Activated CD4-positive, alpha-beta memory T cell treated with anti-CD3 and anti-CD28 coated beads for 36 hours (primary cell): ENCODE results near the gene ATRNL1. TPM values are rescaled to one million over a fixed set of nuclear protein-coding genes. Genes with fewer than 3 reads are reported as not detected.

Experiments used
- CTCF ChIA-PET: fragments of 350-600 bp; sonication (Branson Sonifier 250); formaldehyde crosslinking; loops from one replicate; lab custom pipeline; 2021; ENCODE audit warnings: antibody characterized with exemption, inconsistent platforms; lab: Charles Lee
- POLR2A ChIA-PET: fragments of 350-600 bp; sonication (Branson Sonifier 250); formaldehyde crosslinking; loops from one replicate; lab custom pipeline; 2021; ENCODE audit warnings: antibody characterized with exemption; lab: Charles Lee
- DNase-seq: peaks from one replicate; pipeline ENCODE4 v3.0.0-alpha.2; 2020
- H3K27ac Mint-ChIP-seq: one replicate; pipeline ENCODE4 v1.8.0; 2021; ENCODE audit warnings: mixed read lengths
- H3K27me3 Mint-ChIP-seq: one replicate; pipeline ENCODE4 v1.8.0; 2021; ENCODE audit warnings: mixed read lengths
- H3K36me3 Mint-ChIP-seq: one replicate; pipeline ENCODE4 v1.8.0; 2021; ENCODE audit warnings: mixed read lengths
- H3K4me1 Mint-ChIP-seq: one replicate; pipeline ENCODE4 v1.8.0; 2021; ENCODE audit warnings: low read depth, mixed read lengths
- H3K4me3 Mint-ChIP-seq: one replicate; pipeline ENCODE4 v1.8.0; 2021; ENCODE audit warnings: mild to moderate bottlenecking, mixed read lengths
- H3K9me3 Mint-ChIP-seq: one replicate; pipeline ENCODE4 v1.8.0; 2021; ENCODE audit warnings: mixed read lengths
- intact Hi-C: fragments of 100-400 bp; cut with micrococcal nuclease; formaldehyde crosslinking; loops from one replicate; pipeline ENCODE4 v1.15.1; 2023
- total RNA-seq, 2 experiments: library from RNA; stranded (reverse); gene quantifications; one replicate each; pipeline ENCODE4 v1.2.3, GENCODE V29; 2021

The ATRNL1 gene
- total RNA-seq, 2 experiments from 2014 or later, result 0.12 to 0.17 TPM

- no peak for DNase-seq
- H3K4me3 Mint-ChIP-seq, result no peak overlapping the region
- ChIA-PET POLR2A (no interaction called here), CTCF (no interaction called here)
- H3K9me3 Mint-ChIP-seq, result no peaks in the 10 kb centered on the region
- no peaks in the 10 kb centered on the region for H3K4me1 Mint-ChIP-seq
- H3K27ac Mint-ChIP-seq, result no peak overlapping the region
- intact Hi-C loops, result no loop called here
- H3K27me3 Mint-ChIP-seq, result no peaks in the 10 kb centered on the region
- H3K36me3 Mint-ChIP-seq, result no peaks in the 10 kb centered on the region
These were observed 863.8 kb downstream of the ATRNL1 start for GRCh38 chr10:115957012-115957399.

GRCh38 chr10:115957786-115958442 is 864.7 kb downstream of the ATRNL1 start:
- Mint-ChIP-seq H3K27ac (no peak overlapping the region), H3K9me3 (peaks cover 3% of the 10 kb centered on the region), H3K4me1 (no peaks in the 10 kb centered on the region), H3K36me3 (no peaks in the 10 kb centered on the region), H3K4me3 (no peak overlapping the region), H3K27me3 (no peaks in the 10 kb centered on the region)
- POLR2A ChIA-PET, result no interaction called here
- DNase-seq, result no peak
- intact Hi-C loops, result no loop called here
- CTCF ChIA-PET, result no interaction called here

- H3K4me3 Mint-ChIP-seq, result no peak overlapping the region
- POLR2A ChIA-PET, result no interaction called here
- H3K36me3 Mint-ChIP-seq, result no peaks in the 10 kb centered on the region
- no peak for DNase-seq
- no peaks in the 10 kb centered on the region for H3K4me1 Mint-ChIP-seq
- no peak overlapping the region for H3K27ac Mint-ChIP-seq
- intact Hi-C loops, result no loop called here
- CTCF ChIA-PET, result no interaction called here
- H3K9me3 Mint-ChIP-seq, result peaks cover 11% of the 10 kb centered on the region
- H3K27me3 Mint-ChIP-seq, result no peaks in the 10 kb centered on the region
These were observed 870.7 kb downstream of the ATRNL1 start for GRCh38 chr10:115963848-115964247.

GRCh38 chr10:115964827-115965226 is 871.7 kb downstream of the ATRNL1 start:
- intact Hi-C loops, result no loop called here
- Mint-ChIP-seq H3K27me3 (no peaks in the 10 kb centered on the region), H3K27ac (no peak overlapping the region), H3K36me3 (no peaks in the 10 kb centered on the region), H3K4me1 (no peaks in the 10 kb centered on the region), H3K9me3 (peaks cover 11% of the 10 kb centered on the region), H3K4me3 (no peak overlapping the region)
- no peak for DNase-seq
- ChIA-PET POLR2A (no interaction called here), CTCF (no interaction called here)

GRCh38 chr10:115965376-115965775 is 872.2 kb downstream of the ATRNL1 start:
- H3K4me3 Mint-ChIP-seq, result no peak overlapping the region
- intact Hi-C loops, result no loop called here

GRCh38 chr10:115968236-115968635 is 875.1 kb downstream of the ATRNL1 start:
- intact Hi-C loops, result no loop called here
- Mint-ChIP-seq H3K4me1 (no peaks in the 10 kb centered on the region), H3K36me3 (no peaks in the 10 kb centered on the region), H3K27ac (no peak overlapping the region), H3K9me3 (peaks cover 11% of the 10 kb centered on the region), H3K27me3 (no peaks in the 10 kb centered on the region), H3K4me3 (no peak overlapping the region)
- no peak for DNase-seq
- POLR2A ChIA-PET, result no interaction called here
- CTCF ChIA-PET, result no interaction called here

More at GRCh38 chr10:115965376-115965775, 872.2 kb downstream of the ATRNL1 start:
- H3K9me3 Mint-ChIP-seq, result peaks cover 11% of the 10 kb centered on the region
- ChIA-PET CTCF (no interaction called here), POLR2A (no interaction called here)
- H3K36me3 Mint-ChIP-seq, result no peaks in the 10 kb centered on the region
- no peak overlapping the region for H3K27ac Mint-ChIP-seq
- H3K27me3 Mint-ChIP-seq, result no peaks in the 10 kb centered on the region
- no peak for DNase-seq
- no peaks in the 10 kb centered on the region for H3K4me1 Mint-ChIP-seq

GRCh38 chr10:115969591-115969990 is 876.4 kb downstream of the ATRNL1 start:
- Mint-ChIP-seq H3K27ac (no peak overlapping the region), H3K36me3 (no peaks in the 10 kb centered on the region), H3K27me3 (no peaks in the 10 kb centered on the region), H3K4me3 (no peak overlapping the region), H3K9me3 (peaks cover 15% of the 10 kb centered on the region), H3K4me1 (no peaks in the 10 kb centered on the region)
- intact Hi-C loops, result no loop called here
- no peak for DNase-seq
- POLR2A ChIA-PET, result no interaction called here
- CTCF ChIA-PET, result no interaction called here

GRCh38 chr10:115971921-115972320 is 878.8 kb downstream of the ATRNL1 start:
- peaks cover 15% of the 10 kb centered on the region for H3K9me3 Mint-ChIP-seq
- no peak for DNase-seq
- ChIA-PET CTCF (no interaction called here), POLR2A (no interaction called here)
- no peak overlapping the region for H3K27ac Mint-ChIP-seq
- H3K36me3 Mint-ChIP-seq, result no peaks in the 10 kb centered on the region
- intact Hi-C loops, result no loop called here
- H3K4me3 Mint-ChIP-seq, result no peak overlapping the region
- no peaks in the 10 kb centered on the region for H3K27me3 Mint-ChIP-seq
- no peaks in the 10 kb centered on the region for H3K4me1 Mint-ChIP-seq

- Mint-ChIP-seq H3K27me3 (no peaks in the 10 kb centered on the region), H3K4me1 (no peaks in the 10 kb centered on the region), H3K27ac (no peak overlapping the region), H3K4me3 (no peak overlapping the region), H3K36me3 (no peaks in the 10 kb centered on the region), H3K9me3 (peaks cover 15% of the 10 kb centered on the region)
- intact Hi-C loops, result no loop called here
- ChIA-PET CTCF (no interaction called here), POLR2A (no interaction called here)
- no peak for DNase-seq
These were observed 879.3 kb downstream of the ATRNL1 start for GRCh38 chr10:115972426-115972825.

- CTCF ChIA-PET, result no interaction called here
- Mint-ChIP-seq H3K27ac (no peak overlapping the region), H3K4me3 (no peak overlapping the region), H3K4me1 (no peaks in the 10 kb centered on the region), H3K36me3 (no peaks in the 10 kb centered on the region), H3K27me3 (no peaks in the 10 kb centered on the region), H3K9me3 (peaks cover 11% of the 10 kb centered on the region)
- intact Hi-C loops, result no loop called here
- POLR2A ChIA-PET, result no interaction called here
- no peak for DNase-seq
These were observed 881.2 kb downstream of the ATRNL1 start for GRCh38 chr10:115974351-115974750.

GRCh38 chr10:115974816-115975430 is 881.8 kb downstream of the ATRNL1 start:
- CTCF ChIA-PET, result no interaction called here
- no peak overlapping the region for H3K4me3 Mint-ChIP-seq

GRCh38 chr10:115975506-115975905 is 882.3 kb downstream of the ATRNL1 start:
- POLR2A ChIA-PET, result no interaction called here
- Mint-ChIP-seq H3K27me3 (no peaks in the 10 kb centered on the region), H3K36me3 (no peaks in the 10 kb centered on the region), H3K27ac (no peak overlapping the region), H3K4me1 (no peaks in the 10 kb centered on the region), H3K9me3 (peaks cover 11% of the 10 kb centered on the region), H3K4me3 (no peak overlapping the region)
- no peak for DNase-seq
- CTCF ChIA-PET, result no interaction called here
- intact Hi-C loops, result no loop called here

More at GRCh38 chr10:115974816-115975430, 881.8 kb downstream of the ATRNL1 start:
- POLR2A ChIA-PET, result no interaction called here
- Mint-ChIP-seq H3K36me3 (no peaks in the 10 kb centered on the region), H3K27ac (no peak overlapping the region), H3K4me1 (no peaks in the 10 kb centered on the region), H3K9me3 (peaks cover 11% of the 10 kb centered on the region), H3K27me3 (no peaks in the 10 kb centered on the region)
- intact Hi-C loops, result no loop called here
- DNase-seq, result no peak

- no peaks in the 10 kb centered on the region for H3K4me1 Mint-ChIP-seq
- H3K27me3 Mint-ChIP-seq, result no peaks in the 10 kb centered on the region
- ChIA-PET POLR2A (no interaction called here), CTCF (no interaction called here)
- intact Hi-C loops, result no loop called here
- no peaks in the 10 kb centered on the region for H3K36me3 Mint-ChIP-seq
- peaks cover 11% of the 10 kb centered on the region for H3K9me3 Mint-ChIP-seq
- DNase-seq, result no peak
- H3K4me3 Mint-ChIP-seq, result no peak overlapping the region
- no peak overlapping the region for H3K27ac Mint-ChIP-seq
These were observed 883.2 kb downstream of the ATRNL1 start for GRCh38 chr10:115976342-115976741.
